Mesenteric fat pad (tissue), 1 donor: ENCODE measurements around the gene CTIF. TPM values are rescaled to one million over a fixed set of nuclear protein-coding genes. Genes with fewer than 3 reads are reported as not detected.

Source experiments
- DNase-seq: peaks from one replicate; pipeline ENCODE4 v3.0.0-alpha.2; 2020; ENCODE audit warnings: low spot score
- total RNA-seq: library from RNA; stranded (reverse); fragmentation: NEBNext Ultra II Directional; extraction: Animal tissue kit (Norgen Biotek cat#: 25700); gene quantifications from one replicate; pipeline ENCODE4 v1.2.1, GENCODE V29; 2021
- donor health status: DM: yes; HTN: yes; CAD: no.

The CTIF gene
- total RNA-seq, 1 donor from 2014 or later, result 196 TPM

DNA sequence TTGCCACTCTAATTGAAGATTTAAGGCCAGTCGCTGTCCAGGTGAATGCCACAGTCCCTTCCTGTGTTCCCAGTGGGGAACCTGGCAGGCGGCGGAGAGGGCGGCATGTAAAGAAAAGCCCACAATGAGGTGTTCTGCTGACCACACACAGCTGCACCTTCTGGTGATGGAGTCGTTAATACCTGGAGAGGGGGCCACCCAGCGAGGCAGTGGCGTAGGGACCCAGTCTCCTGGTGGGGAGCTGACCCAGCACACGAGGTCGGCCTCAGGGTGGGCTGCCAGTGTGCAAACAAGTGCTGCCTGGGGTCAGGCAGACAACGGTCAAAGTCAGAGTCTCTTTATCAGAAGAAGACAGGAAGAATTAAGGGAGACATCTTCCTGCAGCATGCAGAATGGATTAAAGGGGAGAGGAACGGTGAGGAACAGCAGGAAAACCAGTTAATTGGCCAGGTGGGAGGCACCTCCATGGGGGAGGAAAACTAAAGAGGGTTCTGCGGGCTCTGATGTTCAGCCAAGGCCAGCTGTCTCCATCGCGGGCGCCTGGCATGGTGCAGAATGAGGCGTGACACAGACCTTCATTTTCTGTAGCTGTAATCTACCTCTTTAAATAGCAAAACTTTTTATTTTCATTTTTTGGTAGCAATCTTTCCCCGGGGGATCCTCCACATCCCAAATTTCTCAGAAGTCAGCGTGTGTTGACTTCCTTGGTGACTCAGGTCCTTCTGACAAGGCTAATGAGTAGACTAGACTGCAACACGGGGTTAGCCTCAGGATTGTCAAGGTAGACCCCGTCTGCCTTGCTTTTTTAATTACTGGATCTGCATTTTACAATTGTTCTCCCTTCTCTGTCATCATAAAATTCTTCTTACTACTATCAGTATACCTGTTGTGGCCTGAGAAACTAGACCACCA lies 333.7 kb downstream of the CTIF start:
- no peak for DNase-seq

DNA sequence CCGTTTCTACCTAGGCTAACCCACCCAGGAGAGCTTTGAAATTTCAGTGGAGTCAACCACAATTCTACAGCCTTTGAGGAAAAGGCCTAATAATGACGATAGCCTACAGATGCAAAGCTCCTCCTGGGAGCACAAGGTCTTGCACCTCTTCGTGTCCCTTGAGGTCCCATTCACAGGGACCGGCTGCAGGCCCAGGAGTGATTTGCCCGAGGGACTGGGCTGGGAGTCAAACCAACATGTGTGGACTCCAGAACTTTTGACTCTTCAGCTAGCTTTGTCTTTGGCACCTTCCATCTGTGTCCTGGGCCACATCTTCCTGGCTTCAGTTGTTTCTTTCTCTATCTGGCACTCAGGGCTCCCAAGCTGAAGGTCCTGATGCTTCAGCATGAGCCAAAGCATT lies 335.4 kb downstream of the CTIF start:
- DNase-seq, result no peak

DNA sequence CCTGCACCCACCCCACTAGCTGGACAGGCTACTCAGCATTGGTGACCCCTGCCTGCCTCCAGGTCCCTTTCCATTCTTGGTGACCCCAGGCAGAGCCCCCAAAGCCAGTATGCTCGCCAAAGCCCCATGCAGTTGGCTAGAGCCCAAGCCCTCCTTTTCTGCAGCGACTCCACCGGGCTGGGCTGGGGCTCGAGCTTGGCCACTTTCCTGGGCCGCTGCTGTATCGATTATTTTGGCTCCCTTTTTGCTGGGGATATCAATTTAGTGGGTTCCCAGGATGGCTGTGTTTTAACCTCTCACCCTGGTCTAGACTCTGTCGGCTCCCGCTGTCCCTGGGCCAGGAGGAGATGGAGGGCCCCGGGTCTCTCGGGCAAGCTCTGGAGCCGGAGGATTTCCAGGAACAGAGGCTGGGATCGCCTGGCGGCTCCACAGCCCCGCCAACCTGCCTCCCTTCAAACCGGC lies 335.9 kb downstream of the CTIF start:
- DNase-seq, result no peak

DNA sequence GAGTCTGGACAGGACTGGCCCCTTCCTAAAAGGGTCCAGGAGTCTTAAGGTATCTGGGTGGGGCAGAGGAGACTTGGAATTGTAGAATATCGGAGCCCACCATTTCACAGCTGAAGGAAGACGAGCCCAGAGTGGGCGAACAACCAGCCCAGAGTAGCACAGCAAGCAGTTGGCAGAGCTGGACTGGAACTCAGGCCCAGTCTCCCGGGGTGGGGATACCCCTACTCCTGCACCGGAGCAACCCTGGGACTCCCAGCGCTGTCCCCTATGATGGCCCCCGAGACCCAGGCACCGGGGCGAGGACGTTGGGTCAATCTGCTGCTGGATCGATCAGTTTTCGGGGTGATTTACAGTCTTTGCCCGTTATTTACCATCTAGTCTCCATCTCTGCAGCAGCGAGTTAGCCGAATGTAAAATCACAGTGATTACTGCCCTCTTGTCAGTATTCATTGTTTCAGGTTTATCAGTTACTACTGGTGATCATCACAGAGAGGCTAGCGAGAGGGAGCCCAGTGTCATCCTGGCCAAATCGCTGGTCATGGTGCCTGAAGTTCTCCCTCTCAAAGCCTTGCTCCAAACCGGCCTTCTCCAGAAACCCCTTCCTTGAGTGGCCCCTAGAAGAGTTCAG lies 336.6 kb downstream of the CTIF start:
- DNase-seq, result no peak

DNA sequence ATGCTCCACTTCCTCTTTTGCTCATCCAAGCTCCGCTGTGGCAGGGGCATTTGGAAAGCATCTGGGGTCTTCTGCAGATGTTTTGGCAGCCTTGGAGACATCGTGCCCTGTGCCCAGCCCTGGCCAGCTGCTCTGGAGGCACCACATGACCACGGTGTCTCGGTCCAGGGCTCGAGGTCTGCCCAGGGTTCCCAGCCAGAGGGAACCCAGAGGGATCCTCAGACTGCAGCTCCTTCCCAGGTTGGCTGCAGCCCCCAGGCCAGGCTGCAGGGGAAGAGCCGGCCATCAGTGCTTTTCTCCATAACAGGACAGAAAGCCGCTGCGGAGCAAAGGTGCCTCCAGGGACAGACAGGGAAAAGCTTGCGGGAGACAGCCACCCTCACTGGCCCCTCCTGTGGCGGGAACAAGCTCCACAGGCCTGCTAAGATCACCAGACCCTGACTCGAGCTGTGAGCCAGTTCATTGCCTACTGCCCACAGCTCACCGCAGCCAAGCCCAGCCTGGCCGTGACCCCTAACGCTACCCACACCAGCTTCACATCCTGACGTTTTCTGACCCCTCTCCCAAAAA lies 337.2 kb downstream of the CTIF start:
- DNase-seq, result no peak

DNA sequence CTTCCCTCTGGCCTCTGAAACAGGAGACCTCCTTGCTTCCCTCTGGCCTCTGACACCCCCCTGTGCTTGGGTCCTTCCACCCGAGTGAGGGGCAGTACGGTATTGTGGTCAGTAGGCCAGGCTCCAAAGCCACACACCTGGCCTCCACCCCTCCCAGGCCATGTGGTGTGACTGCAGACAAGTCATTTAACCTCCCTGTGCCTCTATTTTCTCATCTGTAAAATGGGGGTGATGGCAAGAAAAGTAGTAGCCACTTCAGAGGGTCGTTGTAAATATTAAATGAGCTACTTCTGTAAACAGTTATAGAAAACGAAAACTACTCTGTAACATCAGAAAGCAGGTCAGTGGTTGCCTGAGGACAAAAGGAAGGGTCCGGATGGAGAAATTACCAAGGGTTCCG lies 337.8 kb downstream of the CTIF start:
- no peak for DNase-seq

DNA sequence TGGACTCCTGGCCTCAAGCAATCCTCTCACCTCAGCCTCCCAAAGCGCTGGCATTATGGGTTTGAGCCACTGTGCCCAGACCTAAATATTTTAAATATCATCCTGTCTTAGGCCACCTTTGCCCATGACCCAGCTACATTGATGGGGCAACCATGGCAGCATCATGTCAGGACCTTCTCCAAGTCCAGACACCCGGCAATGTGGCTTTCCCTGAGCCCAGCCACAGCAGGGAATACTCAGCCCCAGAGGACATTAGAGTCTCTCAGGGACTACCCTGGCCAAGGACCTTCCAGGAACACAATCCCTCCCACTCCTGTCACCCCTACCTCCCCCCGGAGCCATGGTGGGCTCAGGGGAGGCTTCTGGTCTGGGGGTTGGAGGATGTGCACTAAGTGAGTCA lies 339.1 kb downstream of the CTIF start:
- no peak for DNase-seq

DNA sequence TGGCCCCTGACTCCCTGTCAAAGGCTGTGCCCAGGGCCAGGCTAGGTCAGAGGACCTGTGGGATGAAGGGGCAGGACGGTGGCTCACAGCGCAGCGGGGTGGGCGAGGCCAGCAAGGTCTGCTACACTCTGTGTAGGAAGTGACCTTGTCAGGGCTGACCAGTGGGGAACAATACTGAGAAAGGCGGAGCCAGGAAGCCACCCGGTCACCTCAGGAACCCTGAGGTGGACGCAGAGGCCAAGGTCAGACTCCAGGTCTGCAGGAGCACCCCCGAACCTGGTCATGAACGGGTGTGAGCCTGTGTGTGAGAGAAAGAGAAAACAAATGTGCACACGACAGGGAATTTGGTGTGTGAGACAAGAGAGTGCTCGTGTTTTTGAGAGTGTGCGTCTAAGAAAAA lies 339.6 kb downstream of the CTIF start:
- DNase-seq, result no peak

DNA sequence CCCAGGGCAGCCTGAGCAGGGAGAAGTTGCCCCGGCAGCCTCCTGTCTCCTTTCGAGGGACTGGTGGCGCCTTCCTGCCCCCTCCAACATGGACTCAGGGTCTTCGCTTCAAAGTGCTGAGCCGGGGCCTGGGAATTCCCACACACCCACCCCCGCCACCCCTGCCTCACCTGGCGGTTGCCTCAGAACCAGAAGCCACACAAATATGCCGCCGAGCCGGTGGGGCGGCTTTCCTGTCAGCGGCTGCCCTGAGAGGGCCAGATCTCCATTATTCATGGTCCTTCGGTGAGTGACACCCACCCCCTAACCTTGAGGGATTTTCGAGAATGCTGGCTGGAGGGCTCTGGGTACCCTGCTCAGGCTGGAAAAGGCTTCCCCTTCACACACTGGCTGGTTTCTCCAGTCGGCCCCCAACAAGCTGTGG lies 340.2 kb downstream of the CTIF start:
- no peak for DNase-seq

DNA sequence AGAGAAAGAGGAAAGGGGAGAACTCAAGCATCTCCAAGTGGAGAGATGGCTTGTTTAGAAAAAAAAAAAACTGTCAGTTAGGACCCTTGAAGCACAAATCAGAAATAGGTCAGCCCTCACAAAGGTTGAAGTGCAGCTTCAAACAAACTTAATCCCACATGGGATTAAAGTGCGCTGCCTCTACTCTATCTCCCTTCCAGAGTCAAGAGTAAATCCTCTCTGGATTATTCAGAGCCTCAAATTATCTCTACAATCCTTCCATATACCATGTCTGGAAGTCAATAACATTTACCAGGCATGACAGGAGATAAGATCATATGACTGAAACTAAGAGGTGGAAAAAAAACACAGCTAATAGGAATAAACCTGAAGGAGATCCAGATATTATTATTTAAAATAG lies 342.1 kb downstream of the CTIF start:
- DNase-seq, result no peak

DNA sequence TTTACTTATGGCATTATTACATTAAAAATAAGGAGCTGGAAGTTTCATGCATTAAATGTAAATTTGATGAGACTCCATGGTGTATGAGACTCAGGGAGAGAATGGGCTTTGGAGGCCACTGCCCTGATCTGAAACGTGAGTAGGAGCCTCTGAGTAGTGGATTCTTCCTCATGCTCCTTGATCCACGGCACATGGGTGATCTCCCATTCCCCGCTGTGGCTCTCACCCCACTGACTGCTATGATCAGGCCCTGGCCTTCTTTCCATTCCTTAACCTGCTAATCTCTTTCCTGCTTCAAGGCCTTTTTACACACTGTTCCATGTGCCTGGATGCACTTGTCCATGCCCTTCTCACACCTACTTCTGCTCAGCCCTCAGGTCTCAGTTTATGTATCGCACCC lies 343.5 kb downstream of the CTIF start:
- no peak for DNase-seq

DNA sequence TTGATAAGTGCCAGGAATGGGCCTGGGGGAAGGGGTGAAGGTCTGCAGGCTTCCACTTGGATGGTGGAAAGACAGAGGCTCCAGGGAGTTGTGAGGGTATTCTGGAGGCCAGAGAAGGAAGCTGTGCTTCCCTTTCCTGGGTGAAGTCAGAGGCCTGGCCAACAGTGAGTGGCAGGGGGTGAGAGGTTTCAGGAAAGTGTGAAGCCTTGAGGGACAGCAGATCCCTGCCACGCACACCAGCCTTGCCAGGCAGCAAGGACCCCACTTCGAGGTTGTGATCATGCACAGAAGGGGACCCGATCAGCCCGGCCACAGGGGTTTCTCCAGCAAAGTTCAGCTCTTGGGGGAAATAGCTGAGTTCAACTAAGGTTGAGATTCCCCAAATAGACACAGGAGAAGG lies 345.5 kb downstream of the CTIF start:
- peak; percentile 69 for DNase-seq

DNA sequence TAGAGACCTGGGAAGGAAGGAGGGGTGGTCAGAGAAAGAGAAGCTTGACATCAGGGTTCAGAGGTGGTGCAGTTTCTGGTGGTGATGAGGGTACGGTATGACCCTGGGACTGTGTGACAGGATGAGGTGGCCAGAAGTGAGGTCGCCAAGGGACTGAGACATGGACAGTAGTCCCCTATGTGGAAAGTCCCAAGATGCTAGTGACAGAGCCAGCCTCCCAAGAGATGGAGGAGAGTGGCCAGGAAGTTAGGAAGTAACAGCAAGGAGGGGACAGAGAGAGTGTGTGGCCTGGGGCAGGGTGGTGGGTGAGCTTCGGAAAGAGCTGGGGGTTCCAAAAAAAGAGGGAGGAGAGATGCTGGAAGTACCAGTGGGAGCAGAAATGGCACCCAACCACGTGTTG lies 345.9 kb downstream of the CTIF start:
- peak; percentile 47 for DNase-seq

DNA sequence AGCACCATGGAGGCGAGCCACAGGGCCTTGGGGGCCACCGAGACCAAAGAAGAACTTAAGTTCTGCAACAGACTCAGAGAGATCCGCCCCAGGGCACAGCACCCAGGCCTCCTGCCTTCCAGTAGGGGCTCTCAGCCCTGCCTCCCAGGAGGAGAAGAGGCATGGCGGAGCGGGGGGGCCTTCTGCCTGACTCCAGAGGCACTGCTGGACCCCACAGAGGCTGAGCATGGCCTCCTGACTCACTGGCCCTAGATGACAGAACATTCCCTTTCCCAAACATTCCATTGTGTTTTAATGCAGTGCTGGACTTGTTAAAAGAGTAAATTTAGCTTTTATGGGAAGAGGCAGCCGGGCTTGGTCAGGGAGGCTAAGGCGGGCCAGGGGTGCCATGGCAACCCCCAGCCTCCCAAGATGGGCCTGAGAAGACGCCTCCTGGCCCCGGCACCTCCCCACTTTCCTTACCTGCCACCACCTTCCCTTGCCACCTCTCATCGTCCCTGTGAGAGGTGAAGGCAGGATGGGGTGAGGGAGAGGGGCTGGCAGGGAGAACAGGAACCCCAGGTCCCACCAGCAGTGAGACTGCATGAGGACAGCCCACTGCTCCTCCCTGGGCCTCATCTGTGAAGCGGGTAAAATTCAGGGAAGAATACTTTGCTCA lies 346.6 kb downstream of the CTIF start:
- peak; percentile 35 for DNase-seq

DNA sequence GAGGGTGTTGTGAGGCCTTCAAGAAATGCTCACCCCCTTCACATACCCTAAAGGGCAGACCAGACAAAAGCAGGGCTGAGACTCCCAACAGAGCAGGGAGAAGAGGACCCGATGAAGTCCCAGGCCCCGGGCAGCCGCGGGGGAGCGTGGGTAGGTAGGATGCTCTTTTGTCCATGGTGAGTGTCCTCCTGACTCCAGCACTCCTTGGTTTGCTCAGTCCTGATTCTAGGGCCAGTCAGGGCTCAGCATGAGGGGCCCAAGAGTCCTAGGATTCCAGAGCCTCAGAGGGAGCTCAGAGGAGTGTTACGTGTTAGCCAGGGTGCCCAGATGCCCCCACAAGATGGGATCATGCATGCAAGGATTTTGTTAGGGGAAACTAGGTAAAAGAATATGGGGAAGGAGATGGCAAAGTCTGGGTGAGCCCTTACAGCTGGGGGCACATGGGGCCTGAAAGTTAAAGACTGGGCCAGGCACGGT lies 347.1 kb downstream of the CTIF start:
- peak; percentile 67 for DNase-seq

DNA sequence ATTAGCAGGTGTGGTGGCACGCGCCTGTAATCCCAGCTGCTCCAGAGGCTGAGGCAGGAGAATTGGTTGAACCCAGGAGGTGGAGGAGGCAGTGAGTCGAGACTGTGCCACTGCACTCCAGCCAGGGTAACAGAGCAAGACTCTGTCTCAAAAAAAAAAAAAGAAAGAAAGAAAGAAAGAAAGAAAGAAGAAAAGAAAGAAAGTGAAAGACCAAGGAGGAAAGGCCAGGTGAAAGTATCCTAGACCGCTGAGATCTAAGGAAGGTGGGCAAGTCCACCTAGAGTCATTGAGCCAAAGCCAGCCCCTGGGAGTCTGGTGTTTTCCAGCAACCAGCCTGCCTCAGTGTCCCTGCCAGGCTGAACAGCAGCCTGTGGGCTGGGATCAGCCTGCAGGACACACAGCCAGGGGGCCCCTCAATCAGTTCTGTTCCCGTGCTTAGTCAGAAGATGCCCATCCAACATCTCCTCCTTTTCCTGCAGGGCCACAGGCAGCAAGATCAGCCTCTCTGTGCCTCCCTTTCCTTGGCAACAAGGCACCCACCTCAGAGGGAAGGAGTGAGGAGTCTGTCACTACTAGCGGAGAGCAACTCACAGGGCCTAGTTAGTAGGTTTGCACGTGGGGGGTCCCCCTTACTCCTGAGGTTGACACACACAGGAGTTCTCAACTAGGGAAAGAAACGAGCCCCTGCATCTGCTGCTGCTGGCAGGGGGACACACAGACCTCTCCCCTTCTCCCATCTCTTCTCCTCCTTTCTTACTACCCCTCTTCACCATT lies 347.9 kb downstream of the CTIF start:
- DNase-seq, result no peak

DNA sequence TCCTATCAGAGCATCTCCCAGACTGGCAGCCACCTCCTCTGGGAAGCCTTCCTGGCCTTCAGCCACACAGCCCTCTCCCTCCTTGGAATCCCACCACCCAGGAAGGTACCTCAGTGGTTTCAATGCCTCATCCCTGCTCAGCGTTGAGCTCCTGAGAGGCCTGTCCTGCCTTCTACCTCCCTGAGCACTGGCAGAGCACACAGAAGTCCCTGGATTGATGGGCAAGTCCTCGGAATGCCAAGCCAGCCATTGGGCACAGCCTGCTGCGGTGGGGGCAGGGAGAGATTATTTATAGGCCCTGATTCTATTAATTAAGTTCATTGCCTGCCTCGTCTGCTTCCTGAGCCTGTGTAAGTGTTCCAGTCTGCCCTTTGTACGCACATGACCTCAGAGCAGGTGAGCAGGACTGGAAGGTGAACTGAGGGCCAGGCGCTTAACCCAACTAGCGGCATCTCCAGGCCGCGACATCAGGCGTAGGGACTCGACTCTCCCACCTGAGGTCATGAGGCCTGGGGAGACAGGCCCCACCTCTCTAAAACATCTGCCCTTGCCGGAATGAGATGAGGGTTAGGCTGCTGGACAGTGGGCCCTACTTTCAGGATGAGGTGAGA lies 348.6 kb downstream of the CTIF start:
- DNase-seq, result peak; percentile 81

DNA sequence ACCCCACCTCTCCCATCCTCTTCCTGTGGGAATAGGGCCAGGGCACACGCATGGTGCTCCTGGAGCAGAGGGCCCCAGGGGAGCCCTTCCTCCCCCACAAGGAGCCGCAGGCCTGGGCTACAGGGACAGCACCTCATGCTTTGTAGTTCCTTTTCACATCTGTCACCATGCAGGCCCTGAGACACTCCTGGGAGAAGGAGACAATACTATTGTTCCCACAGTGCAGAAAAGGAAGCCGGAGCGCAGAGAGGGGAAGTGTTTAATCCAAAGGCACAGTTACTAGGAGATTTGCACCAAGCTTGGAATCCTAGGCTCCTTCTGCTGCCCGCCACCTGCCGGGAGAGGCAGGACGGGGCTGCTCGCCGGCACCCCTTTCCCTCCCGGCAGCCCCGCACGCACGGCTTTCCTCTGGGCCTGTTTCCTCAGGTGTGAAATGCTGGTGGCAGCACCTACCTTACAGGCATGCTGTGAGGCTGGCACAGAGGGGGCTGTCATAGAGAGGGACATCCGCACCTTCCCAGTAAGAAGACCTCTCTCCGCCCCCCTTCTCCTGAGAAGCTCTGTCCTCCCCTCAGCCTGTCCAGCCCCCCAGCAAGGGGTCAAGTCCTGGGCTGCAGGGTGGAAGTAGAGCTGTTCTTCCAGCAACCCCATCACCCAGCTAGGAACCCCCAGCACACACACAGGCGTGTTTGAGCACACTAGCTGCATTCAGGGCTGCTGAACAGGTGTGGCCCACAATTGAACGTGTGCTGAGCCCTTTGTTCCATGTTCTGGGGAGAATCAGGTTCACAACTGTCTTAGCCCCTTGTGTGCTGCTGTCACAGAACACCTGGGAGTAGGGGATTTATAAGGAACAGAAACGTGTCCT lies 349.3 kb downstream of the CTIF start:
- DNase-seq, result peak; percentile 78

DNA sequence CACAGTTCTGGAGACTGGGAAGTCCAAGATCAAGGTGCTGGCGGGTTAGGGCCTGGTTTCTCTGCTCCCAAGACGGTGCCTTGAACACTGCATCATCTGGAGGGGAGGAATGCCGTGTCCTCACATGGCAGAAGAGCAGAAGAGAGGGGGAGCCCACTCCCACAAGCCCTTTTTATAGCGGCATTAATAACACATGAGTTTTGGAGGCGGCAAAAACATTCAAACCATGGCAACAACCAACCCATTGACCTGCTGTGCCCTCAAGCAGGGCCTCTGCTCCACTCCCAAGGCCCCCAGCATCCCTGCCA lies 349.9 kb downstream of the CTIF start:
- DNase-seq, result no peak
